HG03565 (cell line): ENCODE measurements around the gene GPHN.
"Not testable (repeated sequence)": the region's sequence is repeated elsewhere in the genome, so short reads cannot be mapped to it uniquely, and the experiment has no call there.

Experiments
- ATAC-seq: cut with Tn5 transposase; IDR thresholded peaks from one replicate; pipeline ENCODE4 v1.9.1; 2021; ENCODE audit warnings: mild to moderate bottlenecking, moderate library complexity; ENCODE audit not compliant: unreplicated experiment

GPHN gene

DNA sequence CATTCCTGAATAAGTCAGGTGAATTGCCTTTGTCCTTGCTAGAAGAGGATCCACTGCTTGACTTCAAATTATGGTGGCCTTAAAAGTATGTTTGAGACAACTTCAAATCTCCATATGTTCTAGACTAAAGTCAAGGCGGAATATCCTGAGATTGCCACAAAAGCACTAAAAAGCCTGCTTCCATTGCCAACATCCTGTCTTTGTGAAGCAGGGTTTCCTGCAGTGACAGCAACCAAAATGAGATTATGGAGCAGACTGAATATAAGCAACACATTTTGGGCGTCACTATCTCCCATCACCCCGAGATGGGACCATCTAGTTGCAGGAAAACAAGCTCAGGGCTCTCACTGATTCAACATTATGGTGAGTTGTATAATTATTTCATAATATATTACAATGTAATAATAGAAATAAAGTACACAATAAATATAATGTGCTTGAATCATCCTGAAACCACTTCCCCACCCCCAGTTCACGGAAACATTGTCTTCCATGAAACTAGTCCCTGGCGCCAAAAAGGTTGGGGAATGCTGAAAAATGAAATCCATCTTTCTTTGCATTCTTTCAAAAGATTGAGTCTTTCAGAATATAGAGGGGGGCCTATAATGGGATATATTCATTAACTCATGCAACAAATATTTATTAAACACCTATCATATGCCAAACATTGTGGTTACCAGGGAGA is 143.7 kb downstream of the GPHN start:
- no peak for ATAC-seq

DNA sequence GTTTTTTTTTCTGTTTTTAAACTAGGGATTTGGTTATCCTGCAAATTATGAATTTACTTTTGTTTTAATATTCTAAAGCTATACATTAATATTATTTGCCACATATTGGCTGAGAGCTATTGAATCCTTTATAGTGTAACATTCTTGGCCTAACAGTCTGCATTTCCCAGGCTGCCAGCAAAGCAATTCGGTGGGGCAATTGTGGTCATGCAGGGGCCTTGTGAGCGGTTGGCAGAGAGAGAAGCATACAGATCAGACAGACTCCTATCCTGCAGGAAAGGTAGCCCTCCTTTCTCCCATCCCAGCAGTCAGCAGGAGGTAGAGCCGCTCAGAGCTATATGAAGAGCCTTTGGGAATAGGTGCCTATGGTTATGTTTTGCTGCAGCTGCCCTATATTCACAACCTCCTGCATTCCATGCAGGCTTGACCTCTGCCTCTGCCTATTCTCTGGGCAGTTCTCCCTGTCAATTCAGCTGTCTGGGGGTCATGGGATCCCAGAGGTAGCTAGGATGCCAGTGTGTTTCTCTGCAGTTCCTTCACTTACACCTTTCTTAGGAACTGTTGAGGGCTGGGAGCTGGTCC is 144.7 kb downstream of the GPHN start:
- no peak for ATAC-seq

DNA sequence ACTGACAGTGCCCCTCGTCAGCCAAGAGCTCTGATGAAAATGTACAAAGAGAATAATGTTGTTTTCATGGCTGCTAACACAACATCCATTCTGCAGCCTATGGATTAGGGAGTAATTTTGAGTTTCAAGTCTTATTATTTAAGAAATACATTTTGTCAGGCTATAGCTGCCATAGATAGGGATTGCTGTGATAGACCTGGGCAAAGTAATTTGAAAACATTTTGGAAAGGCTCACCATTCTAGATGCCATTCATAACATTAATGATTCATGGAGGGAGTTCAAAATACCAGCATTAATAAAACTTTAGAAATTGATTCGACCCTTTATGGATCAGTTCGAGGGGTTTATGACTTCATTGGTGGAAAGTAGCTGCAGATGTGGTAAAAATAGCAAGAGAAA is 149.8 kb downstream of the GPHN start:
- no peak for ATAC-seq

DNA sequence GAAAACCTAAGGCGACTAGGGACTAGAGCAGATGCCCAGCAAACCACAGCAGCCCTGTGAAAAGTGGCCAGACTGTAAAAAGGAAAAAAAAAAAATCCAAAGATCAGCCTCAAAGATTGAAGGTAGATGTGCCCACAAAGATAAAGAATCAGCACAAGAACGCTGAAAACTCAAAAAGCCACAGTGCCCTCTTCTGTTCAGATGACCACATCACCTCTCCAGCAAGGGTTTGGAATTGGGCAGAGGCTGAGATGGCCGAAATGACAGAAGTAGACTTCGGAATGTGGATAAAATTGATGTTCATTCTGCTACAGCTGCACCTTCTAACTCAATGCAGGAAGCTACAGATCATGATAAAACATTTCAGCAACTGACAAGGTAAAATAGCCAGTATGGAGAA is 154.4 kb downstream of the GPHN start:
- ATAC-seq: no peak

DNA sequence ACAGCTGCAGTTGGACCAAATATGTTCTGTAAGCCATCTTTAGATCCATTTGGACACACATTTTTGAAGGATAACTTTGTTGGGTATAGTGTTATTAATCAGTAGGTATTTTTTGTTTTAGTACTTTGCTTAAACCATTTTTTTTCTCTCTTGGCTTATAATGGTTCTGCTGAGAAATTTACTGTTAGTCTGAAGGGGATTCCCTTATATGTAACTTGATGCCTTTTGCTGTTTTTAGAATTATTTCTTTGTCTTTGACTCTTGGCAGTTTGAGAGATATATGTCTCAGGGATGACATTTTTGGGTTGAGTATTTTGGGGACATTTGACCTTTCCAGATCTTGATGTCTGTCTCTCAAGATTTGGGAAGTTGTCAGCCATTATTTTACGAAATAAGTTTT is 169.8 kb downstream of the GPHN start:
- ATAC-seq: no peak

DNA sequence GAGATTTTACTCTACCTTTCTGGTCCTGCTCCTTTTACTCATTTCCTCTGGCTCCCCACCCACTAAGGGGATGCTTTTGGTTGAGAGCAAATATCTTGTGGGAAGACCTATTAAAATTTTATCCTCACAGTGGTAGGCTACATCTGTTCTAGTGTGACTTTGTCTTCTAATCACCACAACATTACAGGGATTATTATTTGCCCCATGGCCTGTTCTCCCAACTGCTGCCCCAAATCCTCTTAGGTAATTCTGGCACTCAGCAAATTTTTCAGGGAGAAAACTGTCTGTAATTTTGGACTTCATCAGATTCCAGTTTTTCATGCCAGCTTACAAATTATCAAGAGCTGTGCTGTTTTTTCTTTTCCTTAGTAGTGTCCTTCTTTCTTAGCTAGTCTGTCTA is 172.3 kb downstream of the GPHN start:
- ATAC-seq: no peak

DNA sequence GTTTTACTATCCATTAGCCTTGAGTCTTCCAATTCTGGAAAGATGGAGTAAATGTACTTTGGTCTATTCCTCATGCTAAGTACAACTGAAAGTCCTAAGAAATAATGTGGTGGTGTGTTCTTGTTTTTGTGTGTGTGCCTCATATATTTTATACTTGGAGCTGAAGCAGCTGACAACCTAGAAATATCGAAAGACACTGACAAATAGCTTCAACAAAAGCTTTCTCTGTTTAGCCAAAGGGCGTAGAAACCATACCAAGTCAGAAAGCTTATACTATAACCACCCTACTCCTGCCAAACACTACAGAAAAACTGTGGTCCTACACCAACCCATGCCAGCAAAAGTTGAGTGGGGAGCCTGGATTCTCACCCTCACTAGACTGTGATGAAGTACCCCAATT is 188.4 kb downstream of the GPHN start:
- ATAC-seq: no peak

DNA sequence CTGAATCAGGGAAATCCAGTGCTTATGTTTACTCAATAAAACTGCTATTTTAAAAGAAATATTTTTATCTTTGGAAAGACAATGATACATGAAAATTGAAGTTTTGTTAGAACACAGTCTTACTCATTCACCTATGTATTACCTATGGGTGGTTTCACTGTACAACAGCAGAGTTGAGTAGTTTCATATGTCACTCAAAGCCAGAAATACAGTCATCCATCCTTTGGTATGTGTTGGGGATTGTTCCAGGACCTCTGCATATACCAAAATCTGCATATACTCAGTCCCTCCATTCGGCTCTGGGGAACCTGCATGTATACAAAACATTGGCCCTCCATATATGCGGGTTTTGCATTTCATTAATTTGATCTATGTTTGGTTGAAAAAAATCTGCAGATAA is 190.6 kb downstream of the GPHN start:
- no peak for ATAC-seq

DNA sequence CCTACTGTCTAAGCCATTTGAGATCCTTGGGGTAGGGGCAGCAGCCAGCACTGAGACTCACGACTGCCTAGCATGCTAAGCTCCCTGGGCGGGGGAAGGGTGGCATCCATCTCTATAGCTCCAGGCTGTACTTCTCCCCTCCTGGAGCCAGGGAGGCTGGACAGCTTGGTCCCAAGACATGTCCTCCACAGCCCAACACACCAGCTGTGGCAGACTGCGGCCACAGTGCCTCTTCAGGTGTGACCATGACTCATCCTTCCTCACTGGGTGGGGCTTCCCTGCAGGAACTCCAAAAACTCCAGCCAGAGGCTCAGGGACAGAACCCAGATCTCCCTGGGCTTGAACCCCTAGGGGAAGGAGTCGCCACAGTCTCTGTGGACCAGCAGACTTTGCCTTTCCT is 193.9 kb downstream of the GPHN start:
- ATAC-seq: no peak

DNA sequence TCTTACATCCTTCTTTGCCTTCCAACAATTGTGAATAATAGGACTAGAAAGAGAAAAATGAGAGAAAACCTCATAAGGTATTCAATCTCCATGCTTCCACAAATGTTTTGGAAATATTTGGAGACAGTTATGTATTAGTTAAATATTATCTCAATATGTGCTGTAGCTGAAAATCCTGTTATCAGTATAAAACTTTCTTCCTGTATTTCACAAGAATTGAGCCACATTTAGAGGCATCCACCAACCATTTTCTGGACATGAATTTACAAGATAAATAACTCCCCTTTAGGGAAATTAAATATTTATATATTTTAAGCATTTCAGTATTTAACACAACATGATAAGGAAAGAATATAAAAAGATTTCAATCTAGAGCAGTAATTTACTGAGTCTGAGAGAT is 200.3 kb downstream of the GPHN start:
- no peak for ATAC-seq

DNA sequence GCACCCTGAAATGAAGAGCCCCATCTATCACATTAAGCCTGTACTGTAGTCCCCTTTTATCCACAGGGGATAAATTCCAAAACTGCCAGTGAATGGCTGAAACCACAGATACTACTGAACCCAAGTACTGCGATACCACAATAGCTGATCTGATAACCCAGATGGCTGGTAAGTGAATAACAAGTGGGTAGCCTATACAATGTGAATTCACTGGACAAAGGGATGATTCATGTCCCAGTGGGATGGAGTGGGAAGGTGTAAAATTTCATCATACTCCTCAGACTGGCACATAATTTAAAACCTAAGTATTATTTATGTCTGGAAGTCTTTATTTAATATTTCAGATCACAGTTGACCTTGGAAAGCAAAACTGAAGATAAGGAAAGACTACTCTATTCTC is 201.3 kb downstream of the GPHN start:
- ATAC-seq: no peak

DNA sequence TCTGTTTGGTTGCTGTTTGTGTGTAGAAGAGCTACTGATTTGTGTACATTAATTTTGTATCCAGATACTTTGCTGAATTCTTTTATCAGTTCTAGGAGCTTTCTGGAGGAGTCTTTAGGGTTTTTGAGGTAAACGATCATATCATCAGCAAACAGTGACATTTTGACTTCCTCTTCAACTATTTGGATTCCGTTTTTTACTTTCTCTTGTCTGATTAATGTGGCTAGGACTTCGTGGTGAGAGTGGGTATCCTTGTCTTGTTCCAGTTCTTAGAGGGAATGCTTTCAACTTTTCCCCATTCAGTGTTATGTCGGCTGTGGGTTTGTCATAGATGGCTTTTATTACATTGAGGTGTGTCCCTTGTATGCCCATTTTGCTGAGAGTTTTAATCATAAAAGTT is 206.3 kb downstream of the GPHN start:
- ATAC-seq: not testable (repeated sequence)

DNA sequence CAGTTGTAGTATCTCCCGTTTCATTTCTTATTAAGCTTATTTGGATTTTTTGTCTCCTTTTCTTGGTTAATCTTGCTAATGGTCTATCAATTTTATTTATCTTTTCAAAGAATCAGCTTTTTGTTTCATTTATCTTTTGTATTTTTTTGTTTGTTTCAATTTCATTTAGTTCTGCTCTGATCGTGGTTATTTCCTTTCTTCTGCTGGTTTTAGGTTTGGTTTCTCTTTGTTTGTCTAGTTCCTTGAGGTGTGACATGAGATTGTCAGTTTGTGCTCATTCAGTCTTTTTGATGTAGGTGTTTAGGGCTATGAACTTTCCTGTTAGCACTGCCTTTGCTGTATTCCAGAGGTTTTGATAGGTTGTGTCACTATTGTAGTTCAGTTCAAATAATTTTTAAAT is 207.4 kb downstream of the GPHN start:
- ATAC-seq: not testable (repeated sequence)

DNA sequence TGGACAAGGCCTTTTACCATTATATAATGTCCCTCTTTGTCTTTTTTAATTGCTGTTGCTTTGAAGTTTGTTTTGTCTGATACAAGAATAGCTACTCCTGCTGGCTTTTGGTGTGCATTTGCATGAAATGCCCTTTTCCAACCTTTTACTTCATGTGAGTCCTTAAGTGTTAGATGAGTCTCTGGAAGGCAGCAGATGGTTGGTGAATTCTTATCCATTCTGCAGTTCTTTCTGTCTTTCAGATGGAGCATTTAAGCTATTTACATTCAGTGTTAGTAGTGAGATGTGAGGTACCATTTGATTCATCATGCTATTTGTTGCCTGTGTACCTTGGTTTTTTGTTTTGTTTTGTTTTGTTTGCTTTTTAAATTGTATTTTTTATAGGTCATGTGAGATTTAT is 208.3 kb downstream of the GPHN start:
- no peak for ATAC-seq

DNA sequence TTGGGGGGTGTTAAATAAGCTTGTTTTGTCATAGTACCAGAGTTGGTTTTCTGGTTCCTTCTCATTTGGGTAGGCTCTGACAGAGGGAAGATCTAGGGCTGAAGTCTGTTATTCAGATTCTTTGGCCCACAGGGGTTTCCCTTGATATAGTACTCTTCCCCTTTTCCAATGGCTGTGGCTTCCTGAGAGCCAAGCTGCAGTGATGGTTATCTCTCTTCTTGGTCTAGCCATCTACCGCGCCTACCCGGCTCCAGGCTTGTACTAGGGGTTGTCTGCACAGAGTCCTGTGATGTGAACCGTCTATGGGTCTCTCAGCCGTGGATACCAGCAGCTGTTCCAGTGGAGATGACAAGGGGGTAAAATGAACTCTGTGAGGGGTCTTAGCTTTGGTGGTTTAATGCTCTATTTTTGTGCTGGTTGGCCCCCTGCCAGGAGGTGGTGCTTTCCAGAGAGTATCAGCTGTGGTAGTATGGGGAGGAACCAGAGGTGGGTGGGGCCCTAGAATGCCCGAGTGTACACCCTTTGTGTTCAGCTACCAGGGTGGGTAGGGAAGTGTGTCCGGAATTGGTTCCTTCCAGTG is 209.7 kb downstream of the GPHN start:
- no peak for ATAC-seq

DNA sequence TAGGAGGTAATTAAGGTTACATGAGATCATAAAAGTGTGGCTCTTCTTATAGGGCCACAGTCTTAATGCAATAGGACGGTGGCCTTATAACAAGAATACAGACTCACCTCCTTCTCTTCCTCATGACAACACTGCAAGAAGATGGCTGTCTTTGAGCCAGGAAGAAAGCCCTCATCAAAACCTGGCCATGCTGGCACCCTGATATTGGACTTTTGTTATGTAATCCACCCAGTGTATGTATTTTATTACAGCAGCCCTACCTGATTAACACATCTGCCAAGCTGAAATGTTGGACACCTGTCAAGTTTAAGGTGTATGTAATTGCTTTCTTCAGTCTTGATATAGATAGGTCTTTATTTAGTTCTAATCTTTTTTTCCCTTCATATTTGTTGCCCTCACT is 217.0 kb downstream of the GPHN start:
- no peak for ATAC-seq

DNA sequence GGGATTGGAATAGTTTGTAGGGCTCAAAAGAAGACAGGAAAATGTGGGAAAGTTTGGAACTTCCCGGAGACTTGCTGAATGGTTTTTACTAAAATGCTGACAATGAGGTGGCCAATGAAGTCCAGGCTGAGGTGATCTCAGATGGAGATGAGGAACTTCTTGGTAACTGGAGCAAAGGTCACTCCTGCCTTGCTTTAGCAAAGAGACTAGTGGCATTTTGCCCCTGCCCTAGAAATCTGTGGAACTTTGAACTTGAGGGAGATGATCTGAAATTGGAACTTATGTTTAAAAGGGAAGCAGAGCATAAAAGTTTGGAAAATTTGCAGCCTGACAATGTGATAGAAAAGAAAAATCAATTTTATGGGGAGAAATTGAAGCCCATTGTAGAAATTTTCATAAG is 223.4 kb downstream of the GPHN start:
- not testable (repeated sequence) for ATAC-seq

DNA sequence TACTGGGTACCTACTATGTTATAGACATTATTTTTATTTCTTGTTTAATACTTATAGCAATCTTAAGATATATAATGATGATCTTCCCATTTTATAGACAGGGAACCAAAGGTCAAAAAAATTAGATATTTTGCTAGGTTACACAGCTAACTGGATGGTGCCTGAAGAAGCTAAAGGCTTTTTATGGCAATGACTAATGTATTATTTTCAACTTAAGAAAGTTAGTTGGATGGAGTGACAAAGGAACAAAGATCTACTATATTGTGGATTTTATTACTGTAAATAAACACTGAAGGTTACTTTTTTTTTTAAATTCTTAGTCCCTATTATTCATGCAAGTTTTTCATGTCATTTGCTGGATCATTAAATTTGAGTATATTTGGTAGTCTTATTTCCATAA is 227.9 kb downstream of the GPHN start:
- no peak for ATAC-seq

DNA sequence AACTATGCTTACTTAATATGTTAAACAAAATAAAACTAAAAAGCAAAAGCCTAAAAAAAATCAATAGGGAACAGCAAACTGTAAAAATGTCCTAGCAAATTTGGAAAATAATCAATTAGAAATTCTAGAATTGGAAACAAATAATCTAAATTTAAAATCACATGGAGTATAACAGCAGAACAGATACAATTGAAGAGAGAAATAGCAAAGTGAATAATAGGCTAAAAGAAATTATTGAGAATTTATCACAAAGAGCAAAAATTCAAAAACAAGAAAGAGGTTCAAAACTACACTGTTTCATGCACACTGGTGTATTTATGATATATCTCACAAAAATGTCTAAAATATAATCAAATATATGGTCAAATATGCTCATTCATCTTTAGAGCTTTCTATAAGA is 231.9 kb downstream of the GPHN start:
- no peak for ATAC-seq

DNA sequence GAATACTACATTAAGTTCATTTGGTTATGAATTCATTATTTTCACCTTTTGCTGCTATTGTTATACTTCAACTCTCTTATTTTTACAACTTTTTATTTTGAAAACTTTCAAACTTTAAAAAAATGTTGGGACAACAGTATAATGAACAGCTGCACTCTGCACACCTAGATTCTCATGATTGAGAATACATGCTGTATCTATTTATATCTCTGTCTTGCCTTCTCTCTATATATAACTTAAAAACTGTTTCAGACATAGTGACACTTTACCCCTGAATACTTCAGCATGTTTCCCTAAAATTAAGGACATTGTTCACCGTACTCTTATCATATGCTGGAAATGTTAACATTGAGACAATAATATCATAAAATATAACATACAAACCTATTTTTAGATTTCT is 237.1 kb downstream of the GPHN start:
- ATAC-seq: no peak

DNA sequence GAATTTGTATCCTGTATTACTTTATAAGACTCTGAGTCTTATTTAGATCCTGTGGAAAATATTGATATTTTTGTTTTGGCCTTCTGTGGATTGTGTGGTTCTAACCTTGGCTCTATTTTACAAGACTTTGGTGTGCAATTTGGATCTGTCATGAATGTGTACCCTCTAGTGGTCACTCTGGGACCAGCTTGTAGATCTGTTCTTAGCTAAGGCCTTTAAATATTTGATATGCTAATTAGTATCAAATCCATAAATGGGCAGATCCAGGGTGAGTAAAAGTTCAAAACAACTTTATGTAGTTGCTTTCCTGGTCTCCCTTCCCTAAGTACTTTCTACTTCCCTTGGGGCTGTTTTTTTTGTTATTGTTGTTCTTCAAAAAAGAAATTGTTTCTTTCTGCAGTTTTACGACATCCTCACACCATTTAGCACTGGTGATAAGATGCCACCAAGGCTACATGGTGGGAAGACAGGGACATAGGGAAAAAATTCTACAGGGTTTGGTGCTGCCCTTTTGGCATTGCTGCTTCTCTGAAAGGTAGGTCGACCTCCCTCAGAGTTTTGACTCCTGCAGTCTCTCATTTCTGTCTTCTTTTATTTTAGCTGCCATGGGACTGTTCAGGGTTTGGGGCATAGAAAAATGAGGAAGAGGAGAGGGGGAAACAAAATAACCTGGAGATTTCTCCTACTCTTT is 238.5 kb downstream of the GPHN start:
- no peak for ATAC-seq

DNA sequence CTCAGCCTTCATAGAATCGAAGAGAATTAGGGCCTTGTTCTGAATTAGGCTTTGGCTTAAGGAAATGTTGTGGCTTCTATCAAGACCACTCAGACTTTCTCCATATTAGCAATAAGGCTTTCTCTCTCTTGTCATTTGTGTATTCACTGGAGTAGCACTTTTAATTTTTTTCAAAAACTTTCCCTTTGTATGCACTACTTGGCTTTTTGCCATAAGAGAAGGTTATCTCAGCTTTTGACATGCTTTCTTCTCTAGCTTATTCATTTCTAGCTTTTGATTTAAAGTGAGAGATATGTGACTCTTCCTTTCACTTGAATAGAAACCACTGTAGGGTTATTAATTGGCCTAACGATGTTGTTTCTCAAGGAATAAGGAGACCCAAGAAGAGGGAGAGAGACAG is 244.2 kb downstream of the GPHN start:
- ATAC-seq: peak; percentile 81
